HepG2 (cell line): ENCODE data around the gene C5orf34. TPM values are rescaled to one million over a fixed set of nuclear protein-coding genes. Genes with fewer than 3 reads are reported as not detected.

Experiments used
- ATAC-seq: fragments of 200-7000 bp; cut with Tn5 transposase; 3 replicates; pipeline ENCODE4 v1.9.1; 2020; ENCODE audit warnings: mild to moderate bottlenecking, moderate library complexity
- BruUV-seq: library from RNA; stranded (reverse); fragments of 400-500 nt; replicated peaks from 2 replicates; lab custom pipeline; 2021; lab: Mats Ljungman, UMichigan
- CTCF ChIA-PET: fragments of 300-600 bp; formaldehyde crosslinking; extraction: SDS; loops from one replicate; lab custom pipeline; 2021; ENCODE audit warnings: low total read pairs, inconsistent platforms, low intra/inter-chr PET ratio; lab: Yijun Ruan, JAX
- POLR2A ChIA-PET: fragments of 350-600 bp; sonication (Branson Sonifier 250); formaldehyde crosslinking; loops from one replicate; lab custom pipeline; 2020; ENCODE audit warnings: antibody characterized with exemption, inconsistent platforms; lab: Yijun Ruan, JAX
- DNase-seq: peaks from one replicate; pipeline ENCODE4 v3.0.0-alpha.2; 2015; ENCODE audit warnings: low spot score
- FAIRE-seq: peaks from 3 replicates; lab custom pipeline; 2011; peaks lifted over from hg19 to GRCh38; lab: Jason Lieb, UNC
- H2AFZ ChIP-seq: one replicate; pipeline ENCODE4 v1.6.1; 2011; ENCODE audit warnings: low read length, inconsistent platforms
- H3K27ac ChIP-seq: fragments of 300-600 bp; 3 replicates; pipeline ENCODE4 v1.8.0; 2011; ENCODE audit warnings: mixed run types, mild to moderate bottlenecking, mixed read lengths, low read length, inconsistent platforms; ENCODE audit not compliant: insufficient read depth; ENCODE audit errors: extremely low read length
- H3K27me3 ChIP-seq, 2 experiments: fragments of 200-600 bp in 1 of 2; 2 replicates in 1 of 2; 3 replicates in 1 of 2; pipeline versions ENCODE4 v1.6.0 to v1.8.0; 2011; ENCODE audit warnings: low read length in 2 of 2, mild to moderate bottlenecking in 2 of 2, moderate library complexity in 2 of 2, inconsistent platforms in 1 of 2; ENCODE audit not compliant: insufficient read depth in 2 of 2, control insufficient read depth in 1 of 2
- H3K36me3 ChIP-seq, 2 experiments: fragments of 200-600 bp in 1 of 2; replicated peaks in 1 of 2; 2 replicates in 1 of 2; 3 replicates in 1 of 2; pipeline versions ENCODE4 v1.5.1 to v1.8.0; 2011; ENCODE audit warnings: low read length in 2 of 2, inconsistent platforms in 1 of 2; ENCODE audit not compliant: insufficient read depth in 2 of 2, control insufficient read depth in 1 of 2
- H3K4me1 ChIP-seq: 2 replicates; pipeline ENCODE4 v1.5.1; 2012; ENCODE audit warnings: low read length, inconsistent platforms; ENCODE audit not compliant: insufficient read depth
- H3K4me2 ChIP-seq: 2 replicates; pipeline ENCODE4 v1.6.0; 2011; ENCODE audit warnings: low read depth, low read length, inconsistent platforms
- H3K4me3 ChIP-seq, 3 experiments: fragments of 200-600 bp in 1 of 3; sonication (generic), shearing (Covaris generic) in 1 of 3; replicated peaks in 1 of 3; 2 replicates each; pipeline ENCODE4 v1.5.1; 2011 to 2016; ENCODE audit warnings: low read length in 3 of 3, inconsistent platforms in 2 of 3, low read depth in 2 of 3, mild to moderate bottlenecking in 2 of 3, control low read depth in 1 of 3, mixed read lengths in 1 of 3; ENCODE audit not compliant: insufficient read depth in 1 of 3
- H3K79me2 ChIP-seq: one replicate; pipeline ENCODE4 v1.6.1; 2011; ENCODE audit warnings: low read length, inconsistent platforms; ENCODE audit not compliant: insufficient read depth
- H3K9ac ChIP-seq: 2 replicates; pipeline ENCODE4 v1.6.0; 2011; ENCODE audit warnings: mild to moderate bottlenecking, low read depth, low read length, inconsistent platforms; ENCODE audit not compliant: insufficient read depth
- H3K9me3 ChIP-seq: 2 replicates; pipeline ENCODE4 v1.5.1; 2012; ENCODE audit warnings: mild to moderate bottlenecking, low read length
- H4K20me1 ChIP-seq: 2 replicates; pipeline ENCODE4 v1.6.0; 2011; ENCODE audit warnings: inconsistent platforms, mild to moderate bottlenecking, low read length, moderate library complexity; ENCODE audit not compliant: insufficient read depth
- CTCF ChIP-seq: sonication (generic); formaldehyde crosslinking; IDR thresholded peaks from 2 replicates; pipeline ENCODE4 v1.5.0; 2020; ENCODE audit warnings: mild to moderate bottlenecking, missing genetic modification reagents, moderate library complexity
- ELF3 ChIP-seq: IDR thresholded peaks from 2 replicates; pipeline ENCODE4 v1.6.1; 2016; ENCODE audit warnings: missing genetic modification reagents, missing compliant biosample characterization
- GABPB1 ChIP-seq: IDR thresholded peaks from 2 replicates; pipeline ENCODE4 v1.6.1; 2016; ENCODE audit warnings: mild to moderate bottlenecking, missing genetic modification reagents, moderate library complexity, missing compliant biosample characterization
- KLF16 ChIP-seq, 2 experiments: sonication (generic) in 1 of 2; formaldehyde crosslinking in 1 of 2; IDR thresholded peaks; 2 replicates each; pipeline versions ENCODE4 v1.6.1 to v1.8.0; 2016 to 2023; ENCODE audit warnings: missing genetic modification reagents in 2 of 2, missing compliant biosample characterization in 1 of 2
- LCORL ChIP-seq, 2 experiments: fragments of 450-650 bp in 1 of 2; sonication (generic) in 1 of 2; formaldehyde crosslinking in 1 of 2; IDR thresholded peaks; 2 replicates each; pipeline versions ENCODE4 v1.5.0 to v1.6.1; 2017 to 2020; ENCODE audit warnings: antibody characterized with exemption in 1 of 2, missing genetic modification reagents in 1 of 2
- SMYD3 ChIP-seq: sonication (generic); formaldehyde crosslinking; IDR thresholded peaks from 2 replicates; pipeline ENCODE4 v1.8.1; 2023; ENCODE audit warnings: mild to moderate bottlenecking, missing genetic modification reagents
- YY1 ChIP-seq: IDR thresholded peaks from 2 replicates; pipeline ENCODE4 v1.6.1; 2011; ENCODE audit warnings: low read length, low read depth, moderate library complexity, mild to moderate bottlenecking; ENCODE audit not compliant: insufficient read depth, insufficient replicate concordance
- ZBTB40 ChIP-seq, 2 experiments: fragments of 450-650 bp in 1 of 2; sonication (generic) in 1 of 2; formaldehyde crosslinking in 1 of 2; IDR thresholded peaks; 2 replicates each; pipeline versions ENCODE4 v1.6.1 to v1.8.0; 2016 to 2022; ENCODE audit warnings: antibody characterized with exemption in 1 of 2, mild to moderate bottlenecking in 1 of 2, missing genetic modification reagents in 1 of 2
- ZNF3 ChIP-seq: IDR thresholded peaks from 2 replicates; pipeline ENCODE4 v1.7.0; 2017; ENCODE audit warnings: inconsistent platforms
- ZNF788 ChIP-seq: sonication (generic); formaldehyde crosslinking; IDR thresholded peaks from 2 replicates; pipeline ENCODE4 v1.5.0; 2020; ENCODE audit warnings: mild to moderate bottlenecking, missing genetic modification reagents, borderline replicate concordance
- ZNF879 ChIP-seq: sonication (generic); formaldehyde crosslinking; IDR thresholded peaks from 2 replicates; pipeline ENCODE4 v1.8.1; 2023; ENCODE audit warnings: missing genetic modification reagents
- WGBS: methylation state at CpG from one replicate; pipeline ENCODE4 v1.1.6; 2017; ENCODE audit warnings: low lambda C conversion rate; 5-methylcytosine and 5-hydroxymethylcytosine counted together
- in situ Hi-C: cut with HindIII; loops from 2 replicates; pipeline ENCODE4 v1.10.0; 2017; ENCODE audit warnings: low pct_unique_long_range_greater_than_20kb; ENCODE audit not compliant: extremely low pct_ligation_motif_present
- intact Hi-C: fragments of 100-400 bp; cut with micrococcal nuclease; formaldehyde crosslinking; loops from one replicate; pipeline ENCODE4 v1.10.0; 2022; ENCODE audit not compliant: unreplicated experiment
- polyA plus RNA-seq, 8 experiments: library from polyadenylated mRNA; depleted of rRNA in 3 of 8; stranded (reverse) in 7 of 8; unstranded in 1 of 8; fragments of >200 nt; fragmentation: Illumina TruSeq in 4 of 8; extraction: Trizol in 4 of 8; gene quantifications; 2 replicates each; pipeline versions ENCODE4 v1.2.1 to v1.2.3, GENCODE V29; 2011 to 2016; ENCODE audit warnings: low read depth in 4 of 8, missing spikeins in 1 of 8, mixed read lengths in 1 of 8; ENCODE audit not compliant: insufficient read depth in 1 of 8
- total RNA-seq, 5 experiments: library from RNA; depleted of rRNA; stranded (reverse); fragments of >200 nt; fragmentation: Illumina TruSeq; extraction: Trizol; gene quantifications; 2 replicates each; pipeline ENCODE4 v1.2.3, GENCODE V29; 2016; ENCODE audit warnings: low read depth in 1 of 5

The C5orf34 gene
- total and polyA plus RNA-seq, 2 of the 13 experiments (the other 11 are each of a cell fraction or from before 2014, with no cell fraction given): 3.2 to 6.4 TPM

- in situ Hi-C loops (loop anchor here (10.0 kb wide), 1 partner anchor 89 kb away; no protein-coding TSS in a partner anchor), intact Hi-C loops (loop anchor here (1.0 to 5.0 kb wide), 4 partner anchors 37 to 257 kb away; partner anchors contain the start of gene HMGCS1)
- Histone ChIP-seq H3K4me2 (peak overlapping the region; percentile 94), H3K9ac (peak overlapping the region; percentile 94), H3K27ac (peak overlapping the region; percentile 91), H3K4me1 (peaks cover 42% of the 10 kb centered on the region), H3K79me2 (peaks cover 12% of the 10 kb centered on the region), H4K20me1 (no peaks in the 10 kb centered on the region), H3K36me3 (no peaks in the 10 kb centered on the region), H3K9me3 (no peaks in the 10 kb centered on the region), H2AFZ (no peak overlapping the region), H3K4me3 (peak overlapping the region; percentile 76 to 81 (median 81)), H3K27me3 (no peaks in the 10 kb centered on the region; a peak in 1 of 5 replicates)
- CTCF ChIA-PET: interaction anchor here (2.1 kb wide), 1 partner anchor 95 kb away, joined by 8 read pairs; no protein-coding TSS in a partner anchor
- POLR2A ChIA-PET: interaction anchor here (0.5 to 4.4 kb wide), 30 partner anchors 14 to 672 kb away, joined by 3 to 84 read pairs (median 6); partner anchors contain the start of genes C5orf34, CCL28, HMGCS1 and NNT
- FAIRE-seq (no peak), ATAC-seq (peak; percentile 80), DNase-seq (peak; percentile 69)
- BruUV-seq: TSS peak; percentile 95
- 2% methylated on average over 24 of the region's 32 CpGs for WGBS
- TF ChIP-seq ZBTB40 (IDR thresholded peaks at IDR 0.05) (no peak), ZBTB40 (CRISPR knock-in tag; IDR thresholded peaks at IDR 0.05) (no peak; the same call in 1 of the 2 replicates), ZNF879 (CRISPR knock-in tag) (0 out of 2 replicates have a peak, but pooled peaks have one; percentile 11), ZNF3 (peak; percentile 79; the same call in 1 of the 2 replicates), ELF3 (CRISPR knock-in tag) (peak; percentile 22; the same call in 1 of the 2 replicates), SMYD3 (CRISPR knock-in tag) (0 out of 2 replicates have a peak, but pooled peaks have one; percentile 28), CTCF (CRISPR knock-in tag) (peak; percentile 83), GABPB1 (CRISPR knock-in tag) (peak; percentile 56), YY1 (peak; percentile 9), LCORL (IDR thresholded peaks at IDR 0.05) (no peak), LCORL (CRISPR knock-in tag; IDR thresholded peaks at IDR 0.05) (peak; percentile 53; the same call in 1 of the 2 replicates), KLF16 (CRISPR knock-in tag; IDR thresholded peaks at IDR 0.05) (0 out of 4 replicates have a peak, but pooled peaks of 1 of the 2 experiments have one; percentile 11), ZNF788 (CRISPR knock-in tag) (0 out of 2 replicates have a peak, but pooled peaks have one; percentile 13)
These were observed 30.7 kb downstream of the C5orf34 start for GRCh38 chr5:43484106-43484849.
